K562 treated with DMSO at 1 percent for 12 hours (cell line): Measurements from ENCODE around the gene TPM3. TPM values are rescaled to one million over a fixed set of nuclear protein-coding genes. Genes with fewer than 3 reads are reported as not detected.

Experiments
- total RNA-seq: library from RNA; unstranded; fragments of 300-600 nt; gene quantifications from 2 replicates; pipeline ENCODE4 v1.2.3, GENCODE V29; 2022; ENCODE audit not compliant: insufficient read depth

Gene TPM3
- 228 and 361 TPM in 2 replicates for total RNA-seq

GRCh38 chr1:154191990-154192461 lies at the start of gene TPM3:
TPM3 (minus strand) TSS chr1:154192100; CDS start chr1:154192018, 82 bp downstream.

GRCh38 chr1:154220071-154220969 lies 28.4 kb upstream of the TPM3 start, which contains the start of gene UBAP2L:
UBAP2L (plus strand) TSS chr1:154220955; CDS start chr1:154225124, 4,169 bp downstream.

GRCh38 chr1:154206196-154206595 lies 14.3 kb upstream of the TPM3 start, which contains the start of gene CFAP141:
CFAP141 (minus strand) TSS chr1:154206333; CDS start chr1:154206307, 26 bp downstream.

GRCh38 chr1:154154534-154155191 lies 37.2 kb downstream of the TPM3 start, which contains the start of gene NUP210L:
NUP210L (minus strand) TSS chr1:154155073.

Other genes starting within 250 kb of the TPM3 start
- gene DENND4B, start 245.4 kb downstream of the TPM3 start, total RNA-seq = 26.8 and 51.8 TPM in 2 replicates
- 25.2 and 47.4 TPM in 2 replicates for gene CRTC2, start 233.5 kb downstream of the TPM3 start, total RNA-seq
- 61.1 and 72.1 TPM in 2 replicates for gene SLC39A1, start 228.6 kb downstream of the TPM3 start, total RNA-seq
- gene CREB3L4, start 224.2 kb downstream of the TPM3 start, total RNA-seq = 19.6 and 25.0 TPM in 2 replicates
- 229 and 282 TPM in 2 replicates for gene JTB, start 214.4 kb downstream of the TPM3 start, total RNA-seq
- 135 and 137 TPM in 2 replicates for gene RAB13, start 205.8 kb downstream of the TPM3 start, total RNA-seq
- 12,759 and 17,598 TPM in 2 replicates for gene RPS27, start 201.3 kb downstream of the TPM3 start, total RNA-seq
- not detected in 2 replicates for gene NUP210L, start 37.0 kb downstream of the TPM3 start, total RNA-seq
- gene CFAP141, start 14.2 kb upstream of the TPM3 start, total RNA-seq = not detected in 2 replicates
- gene UBAP2L, start 28.9 kb upstream of the TPM3 start, total RNA-seq = 49.2 and 167 TPM in 2 replicates
- gene HAX1, start 80.5 kb upstream of the TPM3 start, total RNA-seq = 212 and 223 TPM in 2 replicates
- gene AQP10, start 129.0 kb upstream of the TPM3 start, total RNA-seq = 0.65 and 1.3 TPM in 2 replicates
- gene ATP8B2, start 133.4 kb upstream of the TPM3 start, total RNA-seq = 11.1 and 27.0 TPM in 2 replicates
- 0.73 and 3.9 TPM in 2 replicates for gene IL6R, start 213.2 kb upstream of the TPM3 start, total RNA-seq